GM12872 (cell line): ENCODE data around the gene OPRM1.

Source experiments
- CTCF ChIP-seq: IDR thresholded peaks from 3 replicates; pipeline ENCODE4 v1.5.1; 2011; ENCODE audit warnings: low read depth, mild to moderate bottlenecking, low read length, moderate library complexity; ENCODE audit not compliant: insufficient read depth

The OPRM1 gene

DNA sequence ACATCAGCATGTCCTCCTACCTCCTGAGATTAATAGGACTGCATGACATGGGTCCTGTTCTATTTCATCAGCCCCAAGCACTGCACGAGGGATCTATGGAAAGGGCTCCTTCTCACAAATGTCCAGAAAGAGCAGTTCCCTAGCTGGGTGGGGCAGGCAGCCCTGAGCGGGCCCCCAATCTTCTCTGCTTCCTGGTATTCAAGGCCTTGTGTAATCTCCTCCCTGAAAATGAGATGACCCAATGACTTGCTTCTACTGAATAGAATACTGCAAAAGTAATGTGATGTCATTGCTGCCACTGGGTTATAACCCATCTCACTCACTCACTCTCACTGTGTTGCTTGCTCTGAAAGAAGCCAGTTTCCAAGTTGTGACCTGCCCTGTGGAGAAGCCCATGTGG, 126.4 kb downstream of the OPRM1 start:
- TF ChIP-seq CTCF = no peak

DNA sequence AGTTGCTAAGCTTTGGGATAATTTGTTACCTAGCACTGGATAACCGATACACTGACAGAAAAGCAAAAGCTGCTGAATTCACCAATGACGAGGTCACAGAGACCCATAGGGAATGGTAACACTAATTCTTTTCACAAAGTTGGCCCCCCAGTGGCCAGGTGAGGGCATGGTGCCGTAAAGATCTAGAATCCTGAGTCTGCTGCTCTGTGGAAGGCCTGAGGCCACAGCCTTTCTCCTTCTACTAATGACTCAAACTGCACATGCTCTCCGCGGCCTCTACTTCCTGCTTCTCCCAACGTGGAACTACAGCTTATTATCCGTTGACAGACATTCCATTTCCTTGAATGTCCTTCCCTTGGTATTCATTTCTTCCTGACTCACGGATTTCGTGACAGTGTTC, 127.1 kb downstream of the OPRM1 start:
- TF ChIP-seq CTCF = peak; percentile 48

GRCh38 chr6:154167126-154167525, 128.1 kb downstream of the OPRM1 start:
- no peak for TF ChIP-seq CTCF

GRCh38 chr6:154169193-154169847, 130.3 kb downstream of the OPRM1 start:
- TF ChIP-seq CTCF = no peak

DNA sequence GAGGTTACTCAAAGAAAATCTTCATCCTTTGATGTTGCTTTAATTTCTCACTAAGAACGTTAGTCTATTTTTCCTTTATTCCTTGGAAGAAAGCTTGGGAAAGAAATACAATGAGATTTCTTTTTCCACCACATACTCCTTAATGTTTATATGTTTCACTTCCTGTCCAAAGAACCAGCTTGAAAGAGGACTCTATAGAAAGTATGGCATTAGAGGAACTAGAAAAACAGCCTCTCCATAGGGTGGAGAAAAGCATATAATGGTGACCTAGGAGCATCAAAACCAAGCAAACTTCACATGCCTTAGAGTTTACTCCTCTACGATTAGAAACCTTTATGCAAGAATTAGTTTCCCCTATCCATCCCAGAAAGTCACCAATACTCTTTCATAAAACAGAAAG, 131.1 kb downstream of the OPRM1 start:
- TF ChIP-seq CTCF = no peak

- TF ChIP-seq CTCF = no peak
Observed at GRCh38 chr6:154179434-154179833, 140.4 kb downstream of the OPRM1 start.

GRCh38 chr6:154187203-154187602, 148.2 kb downstream of the OPRM1 start:
- TF ChIP-seq CTCF = no peak
